Neural cell (in vitro differentiated cells): ENCODE results near the gene CBX3.

Source experiments
- CTCF ChIP-seq: fragments of 450-650 bp; IDR thresholded peaks from 2 replicates; pipeline ENCODE4 v1.5.1; 2014; ENCODE audit warnings: antibody characterized with exemption, mild to moderate bottlenecking, moderate library complexity; ENCODE audit not compliant: poor library complexity, severe bottlenecking
- EP300 ChIP-seq: fragments of 450-650 bp; conservative IDR thresholded peaks from 2 replicates; pipeline ENCODE4 v1.6.1; 2014; ENCODE audit warnings: antibody characterized with exemption, mild to moderate bottlenecking, moderate library complexity; ENCODE audit not compliant: poor library complexity, severe bottlenecking
- EZH2 ChIP-seq: fragments of 200-600, 300-800 bp; shearing (Covaris generic), sonication (generic); IDR thresholded peaks from 2 replicates; pipeline ENCODE4 v1.6.1; 2014; ENCODE audit warnings: antibody characterized with exemption, low read length, borderline replicate concordance, mild to moderate bottlenecking; ENCODE audit not compliant: insufficient read depth, poor library complexity, severe bottlenecking
- MXI1 ChIP-seq: fragments of 450-650 bp; conservative IDR thresholded peaks from 2 replicates; pipeline ENCODE4 v1.6.1; 2014; ENCODE audit warnings: antibody characterized with exemption, mild to moderate bottlenecking; ENCODE audit not compliant: poor library complexity, severe bottlenecking
- POLR2AphosphoS5 ChIP-seq: IDR thresholded peaks from 2 replicates; pipeline ENCODE4 v1.6.1; 2012
- RAD21 ChIP-seq: fragments of 450-650 bp; conservative IDR thresholded peaks from 2 replicates; pipeline ENCODE4 v1.6.1; 2014; ENCODE audit warnings: antibody characterized with exemption, mild to moderate bottlenecking, moderate library complexity
- SMC3 ChIP-seq: fragments of 450-650 bp; conservative IDR thresholded peaks from 2 replicates; pipeline ENCODE4 v1.6.1; 2014; ENCODE audit warnings: antibody characterized with exemption, mild to moderate bottlenecking, moderate library complexity; ENCODE audit not compliant: poor library complexity
- TAF1 ChIP-seq: IDR thresholded peaks from 2 replicates; pipeline ENCODE4 v1.6.1; 2012; ENCODE audit warnings: low read depth

GRCh38 chr7:26153823-26154783 lies 47.4 kb upstream of the CBX3 start:
- TF ChIP-seq RAD21 (no peak), TAF1 (no peak), CTCF (no peak), EZH2 (no peak), POLR2AphosphoS5 (no peak), MXI1 (no peak), EP300 (no peak), SMC3 (no peak)
